ENCODE measurements around the gene CHAD. TPM values are rescaled to one million over a fixed set of nuclear protein-coding genes. Genes with fewer than 3 reads are reported as not detected.

The CHAD gene
- total and polyA plus RNA-seq, 2 donors (not counting 1 experiment from before 2014, with no cell fraction given) = 3.5 to 4.4 TPM

DNA sequence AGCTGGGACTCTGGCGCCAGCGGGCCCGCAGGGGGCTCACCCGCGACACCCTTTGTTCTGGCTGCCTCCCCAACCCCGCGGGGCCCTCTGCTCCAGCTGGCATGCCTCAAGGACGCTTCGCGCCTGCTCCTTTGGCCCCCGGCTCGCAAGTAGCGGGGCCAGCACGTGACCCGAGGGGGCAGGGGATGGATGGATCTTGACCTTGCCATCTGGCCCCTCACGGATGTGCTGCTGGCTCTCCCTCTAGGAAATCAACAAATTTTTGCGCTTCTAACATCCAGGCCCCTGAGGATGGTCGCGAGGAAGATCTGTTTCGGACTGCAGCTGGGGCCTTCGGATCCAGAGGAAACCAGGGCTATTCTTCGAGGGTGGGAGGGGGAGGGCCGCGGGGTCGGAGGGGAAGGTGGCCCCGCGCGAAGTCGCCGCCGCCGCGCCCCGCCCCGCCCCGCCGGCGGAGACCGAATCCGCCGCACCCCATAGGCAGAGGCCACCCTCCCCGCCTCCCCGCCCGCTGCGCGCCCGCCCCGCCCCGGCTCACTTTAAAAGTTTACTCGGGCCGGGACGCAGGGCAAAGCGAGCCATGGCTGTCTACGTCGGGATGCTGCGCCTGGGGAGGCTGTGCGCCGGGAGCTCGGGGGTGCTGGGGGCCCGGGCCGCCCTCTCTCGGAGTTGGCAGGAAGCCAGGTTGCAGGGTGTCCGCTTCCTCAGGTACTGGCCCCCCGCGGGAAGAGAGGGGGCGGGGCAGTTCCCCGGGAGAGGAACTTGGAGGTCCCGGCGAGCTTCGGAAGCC, 42.8 kb downstream of the CHAD start, which contains the start of gene ACSF2:
Gene ACSF2 (plus strand): TSS at position 537 of the 790 bp plus-strand sequence. CDS start 44 bp downstream, at position 581.
- no peaks in the 10 kb centered on the region for H3K27me3 Mint-ChIP-seq
- H3K4me1 Mint-ChIP-seq = peaks cover 51% of the 10 kb centered on the region
- Histone ChIP-seq H3K36me3 (replicated peaks in 1 of 2; ENCODE audit: control extremely low read depth in 1 of 2, control insufficient read depth in 1 of 2, extremely low read depth in 1 of 2, insufficient read depth in 2 of 2, low read length in 1 of 2) (peaks cover 0 to 4% of the 10 kb centered on the region in 2 experiments), H3K4me3 (ENCODE audit: control extremely low read depth in 1 of 5, extremely low read depth in 1 of 5, insufficient read depth in 1 of 5, low read depth in 2 of 5, low read length in 4 of 5) (peak within 1 kb of the TSS; percentile 32 to 82 (median 70)), H2AFZ (ENCODE audit: insufficient read depth, low read depth, low read length, poor library complexity, severe bottlenecking) (peak within 1 kb of the TSS; percentile 92), H3K4me1 (ENCODE audit: control insufficient read depth in 2 of 2, insufficient read depth in 2 of 2, low read length in 2 of 2) (peaks cover 27 to 41% of the 10 kb centered on the region in 2 donors), H3K9ac (ENCODE audit: low read length) (peak within 1 kb of the TSS; percentile 77), H3K27me3 (replicated peaks in 1 of 4; ENCODE audit: control extremely low read depth in 1 of 4, control insufficient read depth in 3 of 4, insufficient read depth in 4 of 4, low read length in 3 of 4) (no peaks in the 10 kb centered on the region), H3K9me3 (ENCODE audit: control extremely low read depth in 1 of 3, control insufficient read depth in 2 of 3, insufficient read depth in 1 of 3, low read length in 2 of 3) (no peaks in the 10 kb centered on the region), H4K20me1 (ENCODE audit: control insufficient read depth, insufficient read depth, low read length, poor library complexity, severe bottlenecking) (no peaks in the 10 kb centered on the region), H3K79me2 (ENCODE audit: control insufficient read depth, insufficient read depth, low read length) (peaks cover 34% of the 10 kb centered on the region), H3K4me2 (replicated peaks; ENCODE audit: low read depth, low read length, poor library complexity, severe bottlenecking) (peak within 1 kb of the TSS; percentile 96), H3K27ac (ENCODE audit: low read length in 2 of 2) (peak within 1 kb of the TSS; percentile 41 to 46)
- POLR2A ChIA-PET = interaction anchor here (0.6 to 2.2 kb wide), 2 partner anchors 23 to 28 kb away, joined by 3 to 21 read pairs; partner anchors contain the start of gene LRRC59
- intact Hi-C loops (cut with micrococcal nuclease) = loop anchor here (1.0 to 10.0 kb wide), 3 partner anchors 29 to 52 kb away; partner anchors contain the start of genes EME1, LRRC59, MRPL27 and RSAD1
- H3K4me3 Mint-ChIP-seq = peak within 1 kb of the TSS; percentile 94
- CTCF ChIA-PET = interaction anchor here (1.0 to 3.2 kb wide), 4 partner anchors 28 to 65 kb away, joined by 3 to 28 read pairs (median 4); partner anchors contain the start of gene LRRC59
- no peaks in the 10 kb centered on the region for H3K9me3 Mint-ChIP-seq (ENCODE audit: insufficient read depth)
- peak; percentile 81 for ATAC-seq (ENCODE audit: low read depth)
- peak within 1 kb of the TSS; percentile 93 for H3K27ac Mint-ChIP-seq
- WGBS (ENCODE audit: insufficient coverage) = 2% methylated on average over 63 of the region's 70 CpGs
- peak; percentile 79 for DNase-seq
- TF ChIP-seq, protein P1, sequence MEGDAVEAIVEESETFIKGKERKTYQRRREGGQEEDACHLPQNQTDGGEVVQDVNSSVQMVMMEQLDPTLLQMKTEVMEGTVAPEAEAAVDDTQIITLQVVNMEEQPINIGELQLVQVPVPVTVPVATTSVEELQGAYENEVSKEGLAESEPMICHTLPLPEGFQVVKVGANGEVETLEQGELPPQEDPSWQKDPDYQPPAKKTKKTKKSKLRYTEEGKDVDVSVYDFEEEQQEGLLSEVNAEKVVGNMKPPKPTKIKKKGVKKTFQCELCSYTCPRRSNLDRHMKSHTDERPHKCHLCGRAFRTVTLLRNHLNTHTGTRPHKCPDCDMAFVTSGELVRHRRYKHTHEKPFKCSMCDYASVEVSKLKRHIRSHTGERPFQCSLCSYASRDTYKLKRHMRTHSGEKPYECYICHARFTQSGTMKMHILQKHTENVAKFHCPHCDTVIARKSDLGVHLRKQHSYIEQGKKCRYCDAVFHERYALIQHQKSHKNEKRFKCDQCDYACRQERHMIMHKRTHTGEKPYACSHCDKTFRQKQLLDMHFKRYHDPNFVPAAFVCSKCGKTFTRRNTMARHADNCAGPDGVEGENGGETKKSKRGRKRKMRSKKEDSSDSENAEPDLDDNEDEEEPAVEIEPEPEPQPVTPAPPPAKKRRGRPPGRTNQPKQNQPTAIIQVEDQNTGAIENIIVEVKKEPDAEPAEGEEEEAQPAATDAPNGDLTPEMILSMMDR (IDR thresholded peaks at IDR 0.05) = no peak
- no peak for TF ChIP-seq EZH2 (IDR thresholded peaks at IDR 0.05; ENCODE audit: borderline replicate concordance, insufficient read depth, low read depth, low read length, poor library complexity, severe bottlenecking)
